Measurements from ENCODE around the gene NRAS. TPM values are rescaled to one million over a fixed set of nuclear protein-coding genes. Genes with fewer than 3 reads are reported as not detected.

NRAS gene
- total RNA-seq, 1 experiment from 2014 or later, result 48.0 TPM

DNA sequence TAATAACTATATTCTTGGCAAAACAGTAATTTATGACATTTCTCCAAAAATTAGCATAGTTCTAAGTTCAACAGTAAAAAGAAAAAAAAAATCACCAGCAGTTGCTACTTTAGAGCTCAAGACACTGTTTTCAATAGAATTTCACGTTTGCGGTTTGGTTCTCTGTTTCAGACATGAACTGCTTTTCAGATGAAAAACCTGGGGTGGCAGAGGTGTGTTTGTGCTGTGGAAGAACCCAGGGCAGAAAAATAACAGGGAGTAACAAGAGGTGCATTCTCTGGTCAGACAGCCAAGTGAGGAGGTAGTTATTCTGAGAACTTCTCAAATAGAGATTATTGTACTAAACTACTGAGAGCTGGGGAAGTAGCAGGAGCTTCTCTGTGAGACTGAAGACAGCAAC lies 9.0 kb downstream of the NRAS start:
- H3K36me3 ChIP-seq (ENCODE audit: control insufficient read depth in 1 of 2, insufficient read depth in 2 of 2, low read length in 2 of 2), result peaks cover 38 to 39% of the 10 kb centered on the region in 2 experiments
- intact Hi-C loops (cut with micrococcal nuclease), result no loop called here
- CTCF ChIA-PET, result interaction anchor here (1.0 kb wide), 1 partner anchor 361 kb away, joined by 3 read pairs; no protein-coding TSS in a partner anchor

More for the DNA sequence above, 9.0 kb downstream of the NRAS start:
- no peaks in the 10 kb centered on the region for H3K4me1 ChIP-seq (ENCODE audit: control insufficient read depth in 1 of 2, insufficient read depth in 2 of 2, low read length in 2 of 2)
- no peaks in the 10 kb centered on the region for H3K9me3 ChIP-seq (ENCODE audit: control insufficient read depth in 1 of 2, insufficient read depth in 1 of 2, low read depth in 1 of 2, low read length in 2 of 2)
- no peak overlapping the region for H3K9ac ChIP-seq (ENCODE audit: low read length)
- no peak for DNase-seq (ENCODE audit: low read depth, low spot score)
- no peak overlapping the region for H3K4me3 ChIP-seq (replicated peaks in 1 of 2; ENCODE audit: low read depth in 1 of 2, low read length in 2 of 2)
- H3K79me2 ChIP-seq (ENCODE audit: insufficient read depth, low read length), result peaks cover 14% of the 10 kb centered on the region
- ATAC-seq, result no peak
- POLR2A ChIA-PET, result interaction anchor here (1.1 kb wide), 1 partner anchor 38 kb away, joined by 3 read pairs; the partner anchor contains the start of gene DENND2C
- TF ChIP-seq SIN3A (IDR thresholded peaks at IDR 0.05; ENCODE audit: low read depth) (no peak), FOSL1 (IDR thresholded peaks at IDR 0.05; ENCODE audit: low read depth) (no peak), ZNF274 (IDR thresholded peaks at IDR 0.05; ENCODE audit: low read depth, low read length) (no peak), EGR1 (IDR thresholded peaks at IDR 0.05; ENCODE audit: low read depth) (no peak), ZFX (IDR thresholded peaks at IDR 0.05) (no peak), CBX3 (IDR thresholded peaks at IDR 0.05; ENCODE audit: low read depth) (no peak), JUND (IDR thresholded peaks at IDR 0.05) (no peak)
- TF ChIP-seq, protein P1, sequence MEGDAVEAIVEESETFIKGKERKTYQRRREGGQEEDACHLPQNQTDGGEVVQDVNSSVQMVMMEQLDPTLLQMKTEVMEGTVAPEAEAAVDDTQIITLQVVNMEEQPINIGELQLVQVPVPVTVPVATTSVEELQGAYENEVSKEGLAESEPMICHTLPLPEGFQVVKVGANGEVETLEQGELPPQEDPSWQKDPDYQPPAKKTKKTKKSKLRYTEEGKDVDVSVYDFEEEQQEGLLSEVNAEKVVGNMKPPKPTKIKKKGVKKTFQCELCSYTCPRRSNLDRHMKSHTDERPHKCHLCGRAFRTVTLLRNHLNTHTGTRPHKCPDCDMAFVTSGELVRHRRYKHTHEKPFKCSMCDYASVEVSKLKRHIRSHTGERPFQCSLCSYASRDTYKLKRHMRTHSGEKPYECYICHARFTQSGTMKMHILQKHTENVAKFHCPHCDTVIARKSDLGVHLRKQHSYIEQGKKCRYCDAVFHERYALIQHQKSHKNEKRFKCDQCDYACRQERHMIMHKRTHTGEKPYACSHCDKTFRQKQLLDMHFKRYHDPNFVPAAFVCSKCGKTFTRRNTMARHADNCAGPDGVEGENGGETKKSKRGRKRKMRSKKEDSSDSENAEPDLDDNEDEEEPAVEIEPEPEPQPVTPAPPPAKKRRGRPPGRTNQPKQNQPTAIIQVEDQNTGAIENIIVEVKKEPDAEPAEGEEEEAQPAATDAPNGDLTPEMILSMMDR (IDR thresholded peaks at IDR 0.05 in 2 of 3, conservative IDR thresholded peaks at IDR 0.05 in 1 of 3; ENCODE audit: borderline replicate concordance in 1 of 3, insufficient read depth in 1 of 3, low read depth in 2 of 3, low read length in 2 of 3), result no peak
- TF ChIP-seq, protein P2, sequence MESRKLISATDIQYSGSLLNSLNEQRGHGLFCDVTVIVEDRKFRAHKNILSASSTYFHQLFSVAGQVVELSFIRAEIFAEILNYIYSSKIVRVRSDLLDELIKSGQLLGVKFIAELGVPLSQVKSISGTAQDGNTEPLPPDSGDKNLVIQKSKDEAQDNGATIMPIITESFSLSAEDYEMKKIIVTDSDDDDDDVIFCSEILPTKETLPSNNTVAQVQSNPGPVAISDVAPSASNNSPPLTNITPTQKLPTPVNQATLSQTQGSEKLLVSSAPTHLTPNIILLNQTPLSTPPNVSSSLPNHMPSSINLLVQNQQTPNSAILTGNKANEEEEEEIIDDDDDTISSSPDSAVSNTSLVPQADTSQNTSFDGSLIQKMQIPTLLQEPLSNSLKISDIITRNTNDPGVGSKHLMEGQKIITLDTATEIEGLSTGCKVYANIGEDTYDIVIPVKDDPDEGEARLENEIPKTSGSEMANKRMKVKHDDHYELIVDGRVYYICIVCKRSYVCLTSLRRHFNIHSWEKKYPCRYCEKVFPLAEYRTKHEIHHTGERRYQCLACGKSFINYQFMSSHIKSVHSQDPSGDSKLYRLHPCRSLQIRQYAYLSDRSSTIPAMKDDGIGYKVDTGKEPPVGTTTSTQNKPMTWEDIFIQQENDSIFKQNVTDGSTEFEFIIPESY (IDR thresholded peaks at IDR 0.05; ENCODE audit: extremely low read depth, insufficient replicate concordance, low read length), result no peak
- TF ChIP-seq, protein P3, sequence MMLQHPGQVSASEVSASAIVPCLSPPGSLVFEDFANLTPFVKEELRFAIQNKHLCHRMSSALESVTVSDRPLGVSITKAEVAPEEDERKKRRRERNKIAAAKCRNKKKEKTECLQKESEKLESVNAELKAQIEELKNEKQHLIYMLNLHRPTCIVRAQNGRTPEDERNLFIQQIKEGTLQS (IDR thresholded peaks at IDR 0.05), result no peak
- no peaks in the 10 kb centered on the region for H4K20me1 ChIP-seq (ENCODE audit: insufficient read depth)
- no peak overlapping the region for H3K27ac ChIP-seq (ENCODE audit: low read depth, low read length)
- BruUV-seq (replicated peaks), result no TSS peak
- RAD21 ChIA-PET (ENCODE audit: low non-redundant PET in 1 of 2, low total read pairs in 2 of 2, uncharacterized antibody in 2 of 2, unreplicated experiment in 2 of 2), result no interaction called here
- no peak overlapping the region for H3K4me2 ChIP-seq (ENCODE audit: low read length)
- no peak overlapping the region for H2AFZ ChIP-seq (ENCODE audit: low read depth, low read length, poor library complexity, severe bottlenecking)
- H3K27me3 ChIP-seq (ENCODE audit: insufficient read depth, low read length), result no peaks in the 10 kb centered on the region
- no peaks in the 10 kb centered on the region for H3K9me2 ChIP-seq (ENCODE audit: insufficient read depth)
